ENCODE measurements around the gene PIGX. TPM values are rescaled to one million over a fixed set of nuclear protein-coding genes. Genes with fewer than 3 reads are reported as not detected.
"Not testable (repeated sequence)": the region's sequence is repeated elsewhere in the genome, so short reads cannot be mapped to it uniquely, and the experiment has no call there.

Gene PIGX
- total RNA-seq, 1 donor from 2014 or later = 49.7 TPM

DNA sequence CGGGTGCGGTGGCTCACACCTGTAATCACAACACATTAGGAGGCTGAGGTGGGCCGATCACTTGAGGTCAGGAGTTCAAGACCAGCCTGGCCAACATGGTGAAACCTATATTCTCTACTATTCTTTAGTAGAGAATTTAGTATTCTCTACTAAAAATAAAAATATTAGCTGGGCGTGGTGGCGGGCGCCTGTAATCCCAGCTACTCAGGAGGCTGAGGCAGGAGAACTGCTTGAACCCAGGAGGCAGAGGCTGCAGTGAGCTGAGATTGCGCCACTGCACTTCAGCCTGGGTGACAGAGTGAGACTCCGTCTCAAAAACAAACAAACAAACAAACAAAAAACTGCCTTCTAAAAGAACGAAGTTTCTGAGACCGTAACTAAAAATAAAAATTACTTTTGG is 31.4 kb downstream of the PIGX start:
- not testable (repeated sequence) for H3K9me3 Mint-ChIP-seq; H3K4me3 Mint-ChIP-seq; H3K27me3 Mint-ChIP-seq (ENCODE audit: insufficient read depth); DNase-seq (ENCODE audit: low spot score); H3K27ac Mint-ChIP-seq
- Mint-ChIP-seq H3K4me1 (ENCODE audit: low read depth) (peaks cover 36% of the 10 kb centered on the region), H3K36me3 (ENCODE audit: low read depth) (peaks cover 31% of the 10 kb centered on the region)
- intact Hi-C loops (cut with micrococcal nuclease) = loop anchor here (5.0 kb wide), 1 partner anchor 59 kb away; no protein-coding TSS in a partner anchor

DNA sequence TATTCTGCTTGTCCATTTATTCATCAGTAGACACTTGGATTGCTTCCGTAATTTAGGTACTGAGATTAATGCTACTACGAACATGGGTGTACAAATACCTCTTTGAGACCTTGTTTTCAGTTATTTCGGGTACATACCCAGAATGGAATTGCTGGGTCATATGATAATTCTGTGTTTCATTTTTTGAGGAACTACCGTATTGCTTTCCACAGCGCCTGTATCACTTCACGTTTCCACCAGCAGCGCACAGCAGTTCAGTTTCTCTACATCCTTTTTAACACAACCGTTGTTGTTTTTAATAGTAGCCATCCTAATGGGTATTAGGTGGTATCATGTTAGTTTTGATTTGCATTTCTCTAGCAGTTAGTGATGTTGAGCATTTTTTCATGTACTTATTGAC is 36.9 kb downstream of the PIGX start:
- H3K36me3 Mint-ChIP-seq (ENCODE audit: low read depth) = peaks cover 36% of the 10 kb centered on the region
- intact Hi-C loops (cut with micrococcal nuclease) = no loop called here
- H3K27ac Mint-ChIP-seq = no peak overlapping the region
- peaks cover 29% of the 10 kb centered on the region for H3K4me1 Mint-ChIP-seq (ENCODE audit: low read depth)
- no peak for DNase-seq (ENCODE audit: low spot score)
- H3K9me3 Mint-ChIP-seq = peaks cover 5% of the 10 kb centered on the region
- H3K4me3 Mint-ChIP-seq = no peak overlapping the region
- H3K27me3 Mint-ChIP-seq (ENCODE audit: insufficient read depth) = no peaks in the 10 kb centered on the region

DNA sequence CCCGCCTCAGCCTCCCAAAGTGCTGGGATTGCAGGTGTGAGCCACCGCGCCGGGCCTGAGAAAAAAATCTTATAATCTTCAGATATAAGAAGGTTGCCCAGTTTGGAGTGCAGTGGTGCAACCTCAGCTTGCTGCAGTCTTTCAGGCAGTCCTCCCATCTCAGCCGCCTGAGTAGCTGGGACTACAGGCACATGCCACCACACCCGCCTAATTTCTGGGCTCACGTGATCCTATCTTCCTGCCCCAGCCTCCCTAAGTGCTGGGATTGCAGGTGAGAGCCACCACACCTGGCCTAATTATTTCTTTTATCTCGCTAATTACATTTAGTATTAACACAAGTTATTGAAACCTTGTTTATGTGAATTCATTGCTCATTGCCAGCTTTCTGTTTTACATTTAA is 41.0 kb downstream of the PIGX start:
- Mint-ChIP-seq H3K4me3 (no peak overlapping the region), H3K27ac (no peak overlapping the region)

DNA sequence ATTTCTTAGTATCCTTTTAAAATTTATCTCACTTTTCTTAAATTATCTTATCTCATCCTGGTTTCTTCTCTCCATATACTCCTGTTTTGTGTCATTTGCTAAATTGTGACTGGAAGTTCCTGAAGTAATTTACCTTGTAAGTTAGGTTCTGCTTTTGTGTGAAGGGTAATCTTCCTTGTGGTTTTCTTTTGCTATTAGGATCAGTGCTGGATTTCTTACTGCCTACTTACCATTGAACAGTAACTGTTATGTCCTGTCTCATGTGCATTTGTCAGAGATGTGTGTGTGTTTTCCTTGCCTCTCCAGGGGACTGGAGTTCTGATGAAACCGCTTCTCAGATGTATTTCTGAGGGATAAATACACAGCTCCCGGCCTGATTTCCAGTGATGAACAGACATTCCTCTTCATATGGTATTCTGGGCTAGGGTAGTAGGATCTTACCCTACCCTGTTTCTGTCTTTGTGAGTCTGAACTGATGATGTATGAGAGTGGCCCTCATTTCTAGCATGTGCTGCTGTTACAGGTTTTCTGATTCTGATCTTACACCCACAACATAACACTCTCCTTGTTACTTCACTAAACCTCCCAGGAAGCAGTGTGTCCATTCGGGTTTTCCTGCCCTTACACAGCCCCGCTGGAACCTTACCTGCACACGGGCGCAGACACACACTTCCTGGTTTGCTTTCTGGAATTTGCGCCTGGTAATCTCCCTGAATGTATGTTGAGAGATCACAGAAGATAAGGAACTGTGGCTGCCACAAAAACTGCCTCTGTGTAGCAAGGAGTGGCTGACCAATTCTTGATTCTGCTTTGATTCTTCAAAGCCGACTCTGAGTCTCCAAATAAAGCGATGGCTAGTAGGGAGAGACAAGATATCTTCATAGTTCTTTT is 42.2 kb downstream of the PIGX start:
- DNase-seq (ENCODE audit: low spot score) = no peak
- intact Hi-C loops (cut with micrococcal nuclease) = no loop called here
- H3K27me3 Mint-ChIP-seq (ENCODE audit: insufficient read depth) = no peaks in the 10 kb centered on the region
- H3K27ac Mint-ChIP-seq = peak overlapping the region; percentile 42
- H3K4me1 Mint-ChIP-seq (ENCODE audit: low read depth) = peaks cover 44% of the 10 kb centered on the region
- H3K36me3 Mint-ChIP-seq (ENCODE audit: low read depth) = peaks cover 44% of the 10 kb centered on the region
- peaks cover 15% of the 10 kb centered on the region for H3K9me3 Mint-ChIP-seq
- H3K4me3 Mint-ChIP-seq = no peak overlapping the region

More for the DNA sequence above, 41.0 kb downstream of the PIGX start:
- Mint-ChIP-seq H3K36me3 (ENCODE audit: low read depth) (peaks cover 54% of the 10 kb centered on the region), H3K27me3 (ENCODE audit: insufficient read depth) (no peaks in the 10 kb centered on the region), H3K4me1 (ENCODE audit: low read depth) (peaks cover 53% of the 10 kb centered on the region), H3K9me3 (peaks cover 15% of the 10 kb centered on the region)
- no peak for DNase-seq (ENCODE audit: low spot score)
- intact Hi-C loops (cut with micrococcal nuclease) = no loop called here

DNA sequence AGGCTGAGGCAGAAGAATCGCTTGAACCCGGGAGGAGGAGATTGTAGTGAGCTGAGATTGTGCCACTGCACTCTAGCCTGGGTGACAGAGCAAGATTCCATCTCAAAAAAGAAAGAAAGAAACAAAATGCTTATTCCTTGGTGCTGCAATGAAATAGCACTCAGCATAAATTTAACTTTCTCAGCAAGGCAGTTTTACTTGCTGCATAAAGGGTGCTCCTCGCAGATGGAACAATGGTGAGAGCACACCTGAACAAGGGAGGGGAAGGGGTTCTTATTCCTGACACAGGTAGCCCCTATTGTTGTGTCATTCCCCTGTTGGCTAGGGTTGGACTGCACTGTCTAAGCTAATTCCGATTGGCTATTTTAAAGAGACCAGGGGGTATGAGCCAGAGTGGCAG is 44.6 kb downstream of the PIGX start:
- peaks cover 48% of the 10 kb centered on the region for H3K4me1 Mint-ChIP-seq (ENCODE audit: low read depth)
- H3K9me3 Mint-ChIP-seq = peaks cover 15% of the 10 kb centered on the region
- peaks cover 40% of the 10 kb centered on the region for H3K36me3 Mint-ChIP-seq (ENCODE audit: low read depth)
- no peak overlapping the region for H3K4me3 Mint-ChIP-seq
- intact Hi-C loops (cut with micrococcal nuclease) = no loop called here
- no peaks in the 10 kb centered on the region for H3K27me3 Mint-ChIP-seq (ENCODE audit: insufficient read depth)
- DNase-seq (ENCODE audit: low spot score) = no peak
- no peak overlapping the region for H3K27ac Mint-ChIP-seq

DNA sequence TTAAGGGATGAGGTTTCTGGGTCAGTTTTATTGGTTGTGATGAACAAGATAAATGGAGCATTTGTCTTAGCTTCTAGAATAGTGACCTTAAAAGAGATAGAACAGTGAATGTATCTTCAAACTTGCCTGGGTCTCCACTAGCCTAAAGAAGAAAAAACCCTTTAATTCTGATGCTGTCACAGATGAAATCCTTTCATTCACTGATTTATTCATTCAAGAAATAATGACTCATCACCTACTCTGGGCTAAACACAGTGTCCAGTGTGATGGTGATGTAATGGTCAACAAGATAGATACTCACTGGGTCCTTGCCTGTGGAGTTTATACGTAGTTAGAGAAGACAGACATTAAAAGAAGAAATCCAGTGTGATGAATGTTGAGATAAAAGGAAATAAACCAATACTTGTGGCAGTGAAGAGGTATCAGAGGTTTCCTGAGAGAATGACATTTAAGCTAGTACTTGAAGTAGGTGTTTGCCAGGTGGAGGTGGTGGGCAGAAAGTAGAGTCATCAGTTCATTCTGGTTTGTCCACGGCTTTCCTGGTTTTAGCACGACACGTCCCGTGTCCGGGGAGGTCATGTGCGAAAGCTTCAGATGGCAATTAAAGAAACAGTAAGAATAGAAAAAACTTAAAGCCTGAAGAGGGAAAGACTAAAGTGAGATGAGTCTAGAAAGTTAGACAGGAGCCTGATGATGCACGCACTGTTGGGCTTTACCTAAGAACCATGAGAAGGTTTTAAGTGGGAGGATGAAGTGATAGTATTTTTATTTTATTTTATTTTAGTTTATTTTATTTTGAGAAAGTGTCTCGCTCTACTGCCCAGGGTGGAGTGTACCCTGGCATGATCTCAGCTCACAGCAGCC is 45.9 kb downstream of the PIGX start:
- H3K27ac Mint-ChIP-seq = peak overlapping the region; percentile 27

DNA sequence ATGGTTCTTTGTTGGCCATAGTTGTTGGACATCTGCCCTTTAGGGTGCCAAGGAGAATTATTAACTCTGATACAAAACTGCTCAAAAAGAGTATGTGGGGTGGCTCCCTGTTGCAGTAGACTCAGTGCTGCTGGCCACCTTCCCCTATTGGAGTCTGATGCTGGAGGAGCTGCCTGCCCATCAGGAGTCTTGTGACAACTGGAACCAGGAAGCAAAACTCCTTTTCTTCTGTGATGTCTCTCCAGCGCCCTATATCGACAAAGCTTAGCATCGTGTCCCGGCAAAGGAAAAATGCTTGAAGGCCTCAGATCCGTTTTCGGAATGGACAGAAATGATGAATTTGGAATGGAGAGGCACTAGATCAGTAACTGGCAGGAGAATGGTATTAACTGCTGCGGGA is 51.0 kb downstream of the PIGX start:
- H3K36me3 Mint-ChIP-seq (ENCODE audit: low read depth) = peaks cover 14% of the 10 kb centered on the region
- DNase-seq (ENCODE audit: low spot score) = no peak
- no peak overlapping the region for H3K27ac Mint-ChIP-seq
- no peaks in the 10 kb centered on the region for H3K9me3 Mint-ChIP-seq
- H3K4me3 Mint-ChIP-seq = no peak overlapping the region
- peaks cover 9% of the 10 kb centered on the region for H3K4me1 Mint-ChIP-seq (ENCODE audit: low read depth)
- intact Hi-C loops (cut with micrococcal nuclease) = no loop called here
- H3K27me3 Mint-ChIP-seq (ENCODE audit: insufficient read depth) = no peaks in the 10 kb centered on the region

More for the DNA sequence above, 45.9 kb downstream of the PIGX start:
- Mint-ChIP-seq H3K9me3 (peaks cover 15% of the 10 kb centered on the region), H3K4me1 (ENCODE audit: low read depth) (peaks cover 48% of the 10 kb centered on the region), H3K4me3 (no peak overlapping the region), H3K36me3 (ENCODE audit: low read depth) (peaks cover 42% of the 10 kb centered on the region), H3K27me3 (ENCODE audit: insufficient read depth) (no peaks in the 10 kb centered on the region)
- DNase-seq (ENCODE audit: low spot score) = no peak
- intact Hi-C loops (cut with micrococcal nuclease) = loop anchor here (2.0 kb wide), 1 partner anchor 17 kb away; no protein-coding TSS in a partner anchor

DNA sequence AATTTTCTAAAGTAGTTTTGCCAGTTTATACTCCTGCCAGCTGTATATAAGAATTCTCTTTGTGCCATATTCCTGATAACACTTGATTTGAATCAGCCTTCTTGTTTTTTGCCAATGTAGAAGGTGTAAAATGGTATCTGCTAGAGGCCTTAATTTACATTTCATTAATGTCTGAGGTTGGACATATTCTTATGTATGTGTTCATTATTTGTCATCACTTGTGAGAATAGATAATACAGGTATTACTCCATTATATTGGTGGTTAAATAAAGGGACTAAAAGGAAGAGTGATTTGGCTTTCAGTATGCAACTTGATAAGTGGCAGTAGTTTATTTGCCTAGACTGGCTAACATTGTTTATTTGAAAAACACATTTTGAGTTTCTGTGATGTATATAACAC is 53.3 kb downstream of the PIGX start:
- H3K27me3 Mint-ChIP-seq (ENCODE audit: insufficient read depth) = no peaks in the 10 kb centered on the region
- peaks cover 4% of the 10 kb centered on the region for H3K4me1 Mint-ChIP-seq (ENCODE audit: low read depth)
- no peaks in the 10 kb centered on the region for H3K9me3 Mint-ChIP-seq
- DNase-seq (ENCODE audit: low spot score) = no peak
- H3K36me3 Mint-ChIP-seq (ENCODE audit: low read depth) = peaks cover 13% of the 10 kb centered on the region
- intact Hi-C loops (cut with micrococcal nuclease) = no loop called here
- no peak overlapping the region for H3K27ac Mint-ChIP-seq
- H3K4me3 Mint-ChIP-seq = no peak overlapping the region

DNA sequence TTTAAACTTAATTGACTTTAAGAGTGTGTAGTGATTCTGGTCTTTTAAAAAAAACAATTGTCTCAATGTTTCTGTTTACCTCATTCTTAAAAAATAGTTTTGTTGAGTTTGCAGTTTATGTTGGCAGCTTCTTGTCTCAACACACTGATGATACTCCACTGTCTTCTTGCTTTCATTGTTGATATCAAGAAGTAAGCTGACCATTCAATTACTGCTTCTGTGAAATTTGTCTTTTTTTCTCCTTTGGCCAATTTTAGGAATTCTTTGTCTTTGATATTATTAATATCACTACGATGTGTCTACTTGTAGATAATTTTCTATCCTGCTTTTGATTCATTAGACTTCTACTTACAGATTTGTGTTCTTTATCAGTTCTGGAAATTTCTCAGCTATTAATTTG is 58.9 kb downstream of the PIGX start:
- no peak overlapping the region for H3K27ac Mint-ChIP-seq

DNA sequence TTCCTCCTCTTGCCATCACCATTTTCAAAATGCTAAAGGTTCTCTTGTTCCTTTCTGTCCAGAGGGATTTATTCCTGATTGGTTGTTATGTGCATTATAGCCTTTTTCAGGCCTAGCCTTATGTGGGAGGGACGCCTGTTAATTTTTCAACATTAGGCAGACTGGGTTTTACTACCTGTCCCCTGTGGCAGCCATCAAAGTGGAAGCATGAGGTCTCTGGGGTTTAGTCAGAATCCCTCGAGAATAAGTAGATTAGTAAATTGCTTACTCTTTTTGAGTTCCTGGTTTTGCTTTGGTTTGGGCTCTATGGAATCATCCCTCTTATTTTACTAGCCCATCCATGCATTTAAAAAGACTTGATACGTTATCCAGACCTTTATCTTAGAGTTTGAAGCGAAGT is 59.9 kb downstream of the PIGX start:
- no peak overlapping the region for H3K27ac Mint-ChIP-seq
- no peak overlapping the region for H3K4me3 Mint-ChIP-seq
- no peak for DNase-seq (ENCODE audit: low spot score)
- H3K4me1 Mint-ChIP-seq (ENCODE audit: low read depth) = peaks cover 33% of the 10 kb centered on the region
- H3K9me3 Mint-ChIP-seq = no peaks in the 10 kb centered on the region
- no peaks in the 10 kb centered on the region for H3K27me3 Mint-ChIP-seq (ENCODE audit: insufficient read depth)
- H3K36me3 Mint-ChIP-seq (ENCODE audit: low read depth) = peaks cover 21% of the 10 kb centered on the region
- intact Hi-C loops (cut with micrococcal nuclease) = no loop called here

More for the DNA sequence above, 58.9 kb downstream of the PIGX start:
- Mint-ChIP-seq H3K4me1 (ENCODE audit: low read depth) (peaks cover 33% of the 10 kb centered on the region), H3K27me3 (ENCODE audit: insufficient read depth) (no peaks in the 10 kb centered on the region), H3K36me3 (ENCODE audit: low read depth) (peaks cover 15% of the 10 kb centered on the region), H3K4me3 (no peak overlapping the region), H3K9me3 (no peaks in the 10 kb centered on the region)
- intact Hi-C loops (cut with micrococcal nuclease) = no loop called here
- no peak for DNase-seq (ENCODE audit: low spot score)

DNA sequence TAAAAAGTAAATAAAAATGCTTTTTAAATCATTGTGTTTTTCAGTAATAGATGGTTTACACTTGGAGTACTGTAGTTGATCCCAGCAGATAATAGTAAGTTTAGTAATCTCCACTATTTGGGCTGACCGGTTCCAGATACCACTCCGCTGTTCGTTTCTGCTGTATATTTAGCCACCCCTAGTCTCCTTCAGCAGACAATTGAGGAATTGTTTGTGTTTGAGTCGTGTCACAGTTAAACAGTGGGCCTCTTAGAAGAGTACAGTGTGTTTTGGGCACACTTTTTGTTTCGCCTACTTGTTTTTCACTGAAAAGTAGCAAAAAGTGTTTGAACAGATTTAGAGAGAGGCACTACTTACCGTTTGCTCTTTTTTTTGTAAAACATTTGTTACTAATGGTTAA is 60.7 kb downstream of the PIGX start:
- Mint-ChIP-seq H3K9me3 (no peaks in the 10 kb centered on the region), H3K27me3 (ENCODE audit: insufficient read depth) (no peaks in the 10 kb centered on the region), H3K4me3 (no peak overlapping the region), H3K4me1 (ENCODE audit: low read depth) (peaks cover 33% of the 10 kb centered on the region), H3K36me3 (ENCODE audit: low read depth) (peaks cover 26% of the 10 kb centered on the region), H3K27ac (no peak overlapping the region)
- intact Hi-C loops (cut with micrococcal nuclease) = no loop called here
- DNase-seq (ENCODE audit: low spot score) = no peak

DNA sequence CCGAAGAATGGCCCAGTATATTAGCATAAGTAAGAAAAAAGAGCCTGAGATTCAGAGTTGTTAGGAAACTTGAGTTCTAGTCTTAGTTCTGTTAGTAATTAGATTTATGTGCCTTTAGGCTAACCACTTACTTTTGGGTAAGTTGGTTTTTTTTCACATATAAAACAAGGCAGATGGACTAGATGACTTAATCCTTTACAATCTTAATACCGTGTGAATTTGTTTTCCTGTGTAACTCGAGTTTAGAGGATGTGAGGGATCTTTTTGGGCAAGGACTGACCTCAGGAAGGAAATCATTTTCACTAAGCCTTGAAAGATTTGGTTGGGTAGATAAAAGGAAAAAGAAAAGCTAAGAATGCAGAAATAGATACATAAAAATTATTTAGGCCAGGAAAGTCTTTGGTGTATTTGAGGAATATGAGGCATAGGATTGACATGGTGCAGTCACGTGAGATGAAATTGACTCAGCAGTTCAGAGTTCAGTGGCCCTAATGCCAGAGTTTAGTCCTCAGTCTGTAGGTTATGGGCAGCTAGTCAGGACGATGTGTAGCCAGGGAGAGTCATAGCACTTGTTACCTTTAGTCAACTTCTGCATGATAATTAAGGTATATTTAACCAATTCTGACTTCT is 62.1 kb downstream of the PIGX start:
- no peak overlapping the region for H3K4me3 Mint-ChIP-seq
- H3K36me3 Mint-ChIP-seq (ENCODE audit: low read depth) = peaks cover 40% of the 10 kb centered on the region
- intact Hi-C loops (cut with micrococcal nuclease) = no loop called here
- no peak for DNase-seq (ENCODE audit: low spot score)
- H3K9me3 Mint-ChIP-seq = no peaks in the 10 kb centered on the region
- H3K4me1 Mint-ChIP-seq (ENCODE audit: low read depth) = peaks cover 33% of the 10 kb centered on the region
- H3K27ac Mint-ChIP-seq = peak overlapping the region; percentile 71
- no peaks in the 10 kb centered on the region for H3K27me3 Mint-ChIP-seq (ENCODE audit: insufficient read depth)

All from activated T-helper 1 cell treated with anti-CD3 and anti-CD28 coated beads, Interleukin-12 subunit alpha, Interleukin-12 subunit beta, Interleukin-2, Interleukin-4 antibody, amounts not matched to agents 30 ng/mL and 10 ng/mL and 1 ng/mL, durations not matched to agents 14 hours and 24 hours and 36 hours (primary cell).